SK-N-SH treated with all-trans-retinoic acid at 6 μM for 48 hours (cell line): Measurements from ENCODE around the gene SH3PXD2B.

Experiments used
- ATAC-seq: fragments of 200-7000 bp; cut with Tn5 transposase; 3 replicates; pipeline ENCODE4 v1.9.1; 2020; ENCODE audit warnings: mild to moderate bottlenecking, moderate library complexity
- ARNTL ChIP-seq: fragments of 450-650 bp; formaldehyde crosslinking; IDR thresholded peaks from 2 replicates; pipeline ENCODE4 v1.5.0; 2020; ENCODE audit warnings: low read depth, mild to moderate bottlenecking, moderate library complexity, borderline replicate concordance
- ESRRG ChIP-seq: fragments of 250-450 bp; sonication (Bioruptor Pico); IDR thresholded peaks from 2 replicates; pipeline ENCODE4 v1.6.1; 2021; ENCODE audit warnings: mild to moderate bottlenecking
- GLIS3 ChIP-seq: fragments of 250-450 bp; sonication (Bioruptor Pico); IDR thresholded peaks from 2 replicates; pipeline ENCODE4 v1.5.0; 2020; ENCODE audit warnings: mild to moderate bottlenecking, moderate library complexity
- ISL1 ChIP-seq: fragments of 250-450 bp; sonication (Bioruptor Pico); IDR thresholded peaks from 2 replicates; pipeline ENCODE4 v2.1.2; 2022; ENCODE audit warnings: mild to moderate bottlenecking, moderate library complexity
- OSR1 ChIP-seq: fragments of 250-450 bp; sonication (Bioruptor Pico); IDR thresholded peaks from 2 replicates; pipeline ENCODE4 v1.8.0; 2022; ENCODE audit warnings: moderate library complexity, mild to moderate bottlenecking, inconsistent platforms
- SNAI2 ChIP-seq: fragments of 250-450 bp; sonication (Bioruptor Pico); IDR thresholded peaks from 2 replicates; pipeline ENCODE4 v1.5.0; 2020; ENCODE audit warnings: mild to moderate bottlenecking, moderate library complexity
- TCF4 ChIP-seq: fragments of 250-450 bp; sonication (Bioruptor Pico); IDR thresholded peaks from 2 replicates; pipeline ENCODE4 v1.8.0; 2021; ENCODE audit warnings: mild to moderate bottlenecking, moderate library complexity, borderline replicate concordance
- ZC3H10 ChIP-seq: fragments of 250-450 bp; sonication (Bioruptor Pico); IDR thresholded peaks from 2 replicates; pipeline ENCODE4 v1.5.1; 2021; ENCODE audit warnings: mild to moderate bottlenecking, moderate library complexity
- ZFP3 ChIP-seq: fragments of 250-450 bp; sonication (Bioruptor Pico); IDR thresholded peaks from 2 replicates; pipeline ENCODE4 v1.5.0; 2020; ENCODE audit warnings: mild to moderate bottlenecking, moderate library complexity
- ZFP30 ChIP-seq: fragments of 450-650 bp; formaldehyde crosslinking; IDR thresholded peaks from 2 replicates; pipeline ENCODE4 v1.5.0; 2022; ENCODE audit warnings: mild to moderate bottlenecking, moderate library complexity
- ZNF8 ChIP-seq: fragments of 450-650 bp; formaldehyde crosslinking; IDR thresholded peaks from 2 replicates; pipeline ENCODE4 v1.5.0; 2020; ENCODE audit warnings: mild to moderate bottlenecking, moderate library complexity
- TF ChIP-seq, protein P1 (sequence below): fragments of 250-450 bp; sonication (Bioruptor Pico); IDR thresholded peaks from 2 replicates; pipeline ENCODE4 v1.5.1; 2020; ENCODE audit warnings: low read depth, mild to moderate bottlenecking, moderate library complexity
- TF ChIP-seq, protein P2 (sequence below): fragments of 250-450 bp; sonication (Bioruptor Pico); IDR thresholded peaks from 2 replicates; pipeline ENCODE4 v1.8.0; 2020; ENCODE audit warnings: mild to moderate bottlenecking, moderate library complexity, borderline replicate concordance
- TF ChIP-seq, protein P3 (sequence below): fragments of 250-450 bp; sonication (Bioruptor Pico); IDR thresholded peaks from 2 replicates; pipeline ENCODE4 v1.5.0; 2020; ENCODE audit warnings: mild to moderate bottlenecking, moderate library complexity
- TF ChIP-seq, protein P4 (sequence below): fragments of 250-450 bp; sonication (Bioruptor Pico); IDR thresholded peaks from 2 replicates; pipeline ENCODE4 v1.8.0; 2021; ENCODE audit warnings: low read depth, mild to moderate bottlenecking, moderate library complexity, borderline replicate concordance

Gene SH3PXD2B

GRCh38 chr5:172459783-172460165 lies 5.4 kb upstream of the SH3PXD2B start:
- TF ChIP-seq, protein P1, sequence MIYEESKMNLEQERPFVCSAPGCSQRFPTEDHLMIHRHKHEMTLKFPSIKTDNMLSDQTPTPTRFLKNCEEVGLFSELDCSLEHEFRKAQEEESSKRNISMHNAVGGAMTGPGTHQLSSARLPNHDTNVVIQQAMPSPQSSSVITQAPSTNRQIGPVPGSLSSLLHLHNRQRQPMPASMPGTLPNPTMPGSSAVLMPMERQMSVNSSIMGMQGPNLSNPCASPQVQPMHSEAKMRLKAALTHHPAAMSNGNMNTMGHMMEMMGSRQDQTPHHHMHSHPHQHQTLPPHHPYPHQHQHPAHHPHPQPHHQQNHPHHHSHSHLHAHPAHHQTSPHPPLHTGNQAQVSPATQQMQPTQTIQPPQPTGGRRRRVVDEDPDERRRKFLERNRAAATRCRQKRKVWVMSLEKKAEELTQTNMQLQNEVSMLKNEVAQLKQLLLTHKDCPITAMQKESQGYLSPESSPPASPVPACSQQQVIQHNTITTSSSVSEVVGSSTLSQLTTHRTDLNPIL (CRISPR knock-in tag), result no peak
- TF ChIP-seq ZFP3 (CRISPR knock-in tag) (no peak), GLIS3 (CRISPR knock-in tag) (no peak)
- ATAC-seq, result no peak

DNA sequence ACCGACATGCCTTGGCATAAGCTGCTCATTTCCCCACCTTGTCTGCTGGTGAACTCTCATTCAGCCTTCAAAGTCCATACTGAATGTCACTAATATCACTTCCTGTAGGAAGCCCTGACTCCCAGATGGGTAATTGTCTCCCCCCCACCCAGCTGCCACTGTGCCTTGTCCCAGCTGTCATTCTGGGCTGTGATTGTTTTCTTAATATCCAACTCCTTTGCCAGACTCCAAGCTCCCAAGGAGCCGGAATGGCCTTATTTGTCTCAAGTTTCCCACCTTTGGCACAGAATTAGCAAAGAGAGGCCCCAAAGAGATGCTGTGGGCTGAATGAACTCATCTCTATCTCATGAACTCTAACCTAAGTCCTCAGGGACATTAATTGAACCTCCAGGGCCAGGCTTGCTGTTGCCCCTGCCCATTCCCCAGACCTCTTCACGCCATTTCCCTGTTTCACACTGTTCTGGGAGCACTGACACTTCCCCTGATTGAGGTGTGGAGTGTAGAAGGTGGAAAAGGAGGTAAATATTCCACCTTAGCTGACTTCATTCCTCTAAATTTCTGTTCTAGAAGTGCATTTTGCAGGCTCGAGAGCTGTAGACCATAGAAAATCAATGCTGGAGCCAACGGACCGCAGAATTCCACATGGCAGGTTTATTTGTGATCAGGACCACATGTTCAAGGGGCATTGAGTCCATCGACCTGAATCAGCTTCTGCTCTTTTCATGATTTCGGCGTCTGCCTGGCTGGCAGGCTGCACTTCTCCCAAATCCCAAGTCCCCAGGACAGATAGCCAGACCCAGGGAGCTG lies 4.9 kb upstream of the SH3PXD2B start:
- ATAC-seq, result no peak
- TF ChIP-seq, protein P2, sequence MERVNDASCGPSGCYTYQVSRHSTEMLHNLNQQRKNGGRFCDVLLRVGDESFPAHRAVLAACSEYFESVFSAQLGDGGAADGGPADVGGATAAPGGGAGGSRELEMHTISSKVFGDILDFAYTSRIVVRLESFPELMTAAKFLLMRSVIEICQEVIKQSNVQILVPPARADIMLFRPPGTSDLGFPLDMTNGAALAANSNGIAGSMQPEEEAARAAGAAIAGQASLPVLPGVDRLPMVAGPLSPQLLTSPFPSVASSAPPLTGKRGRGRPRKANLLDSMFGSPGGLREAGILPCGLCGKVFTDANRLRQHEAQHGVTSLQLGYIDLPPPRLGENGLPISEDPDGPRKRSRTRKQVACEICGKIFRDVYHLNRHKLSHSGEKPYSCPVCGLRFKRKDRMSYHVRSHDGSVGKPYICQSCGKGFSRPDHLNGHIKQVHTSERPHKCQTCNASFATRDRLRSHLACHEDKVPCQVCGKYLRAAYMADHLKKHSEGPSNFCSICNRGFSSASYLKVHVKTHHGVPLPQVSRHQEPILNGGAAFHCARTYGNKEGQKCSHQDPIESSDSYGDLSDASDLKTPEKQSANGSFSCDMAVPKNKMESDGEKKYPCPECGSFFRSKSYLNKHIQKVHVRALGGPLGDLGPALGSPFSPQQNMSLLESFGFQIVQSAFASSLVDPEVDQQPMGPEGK (CRISPR knock-in tag), result no peak
- TF ChIP-seq, protein P3, sequence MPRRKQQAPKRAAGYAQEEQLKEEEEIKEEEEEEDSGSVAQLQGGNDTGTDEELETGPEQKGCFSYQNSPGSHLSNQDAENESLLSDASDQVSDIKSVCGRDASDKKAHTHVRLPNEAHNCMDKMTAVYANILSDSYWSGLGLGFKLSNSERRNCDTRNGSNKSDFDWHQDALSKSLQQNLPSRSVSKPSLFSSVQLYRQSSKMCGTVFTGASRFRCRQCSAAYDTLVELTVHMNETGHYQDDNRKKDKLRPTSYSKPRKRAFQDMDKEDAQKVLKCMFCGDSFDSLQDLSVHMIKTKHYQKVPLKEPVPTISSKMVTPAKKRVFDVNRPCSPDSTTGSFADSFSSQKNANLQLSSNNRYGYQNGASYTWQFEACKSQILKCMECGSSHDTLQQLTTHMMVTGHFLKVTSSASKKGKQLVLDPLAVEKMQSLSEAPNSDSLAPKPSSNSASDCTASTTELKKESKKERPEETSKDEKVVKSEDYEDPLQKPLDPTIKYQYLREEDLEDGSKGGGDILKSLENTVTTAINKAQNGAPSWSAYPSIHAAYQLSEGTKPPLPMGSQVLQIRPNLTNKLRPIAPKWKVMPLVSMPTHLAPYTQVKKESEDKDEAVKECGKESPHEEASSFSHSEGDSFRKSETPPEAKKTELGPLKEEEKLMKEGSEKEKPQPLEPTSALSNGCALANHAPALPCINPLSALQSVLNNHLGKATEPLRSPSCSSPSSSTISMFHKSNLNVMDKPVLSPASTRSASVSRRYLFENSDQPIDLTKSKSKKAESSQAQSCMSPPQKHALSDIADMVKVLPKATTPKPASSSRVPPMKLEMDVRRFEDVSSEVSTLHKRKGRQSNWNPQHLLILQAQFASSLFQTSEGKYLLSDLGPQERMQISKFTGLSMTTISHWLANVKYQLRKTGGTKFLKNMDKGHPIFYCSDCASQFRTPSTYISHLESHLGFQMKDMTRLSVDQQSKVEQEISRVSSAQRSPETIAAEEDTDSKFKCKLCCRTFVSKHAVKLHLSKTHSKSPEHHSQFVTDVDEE (CRISPR knock-in tag), result no peak
- TF ChIP-seq ZFP30 (CRISPR knock-in tag) (no peak), ZC3H10 (no peak), TCF4 (no peak), ZNF8 (CRISPR knock-in tag) (no peak), ARNTL (CRISPR knock-in tag) (no peak), SNAI2 (CRISPR knock-in tag) (no peak), ISL1 (CRISPR knock-in tag) (no peak), ESRRG (CRISPR knock-in tag) (no peak), OSR1 (CRISPR knock-in tag) (no peak)
- TF ChIP-seq, protein P4, sequence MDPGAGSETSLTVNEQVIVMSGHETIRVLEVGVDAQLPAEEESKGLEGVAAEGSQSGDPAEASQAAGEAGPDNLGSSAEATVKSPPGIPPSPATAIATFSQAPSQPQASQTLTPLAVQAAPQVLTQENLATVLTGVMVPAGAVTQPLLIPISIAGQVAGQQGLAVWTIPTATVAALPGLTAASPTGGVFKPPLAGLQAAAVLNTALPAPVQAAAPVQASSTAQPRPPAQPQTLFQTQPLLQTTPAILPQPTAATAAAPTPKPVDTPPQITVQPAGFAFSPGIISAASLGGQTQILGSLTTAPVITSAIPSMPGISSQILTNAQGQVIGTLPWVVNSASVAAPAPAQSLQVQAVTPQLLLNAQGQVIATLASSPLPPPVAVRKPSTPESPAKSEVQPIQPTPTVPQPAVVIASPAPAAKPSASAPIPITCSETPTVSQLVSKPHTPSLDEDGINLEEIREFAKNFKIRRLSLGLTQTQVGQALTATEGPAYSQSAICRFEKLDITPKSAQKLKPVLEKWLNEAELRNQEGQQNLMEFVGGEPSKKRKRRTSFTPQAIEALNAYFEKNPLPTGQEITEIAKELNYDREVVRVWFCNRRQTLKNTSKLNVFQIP (CRISPR knock-in tag), result no peak
- TF ChIP-seq, all 23 proteins: peak for 0

GRCh38 chr5:172456076-172456722 lies 1.9 kb upstream of the SH3PXD2B start:
- ATAC-seq, result no peak

More at GRCh38 chr5:172456076-172456722, 1.9 kb upstream of the SH3PXD2B start:
- TF ChIP-seq, protein P3 (CRISPR knock-in tag), result no peak
- TF ChIP-seq ZFP3 (CRISPR knock-in tag) (no peak), TCF4 (no peak)
